ENCODE data around the gene LONP1. TPM values are rescaled to one million over a fixed set of nuclear protein-coding genes. Genes with fewer than 3 reads are reported as not detected.

LONP1 gene
- total RNA-seq, 1 experiment from 2014 or later = 180 TPM

DNA sequence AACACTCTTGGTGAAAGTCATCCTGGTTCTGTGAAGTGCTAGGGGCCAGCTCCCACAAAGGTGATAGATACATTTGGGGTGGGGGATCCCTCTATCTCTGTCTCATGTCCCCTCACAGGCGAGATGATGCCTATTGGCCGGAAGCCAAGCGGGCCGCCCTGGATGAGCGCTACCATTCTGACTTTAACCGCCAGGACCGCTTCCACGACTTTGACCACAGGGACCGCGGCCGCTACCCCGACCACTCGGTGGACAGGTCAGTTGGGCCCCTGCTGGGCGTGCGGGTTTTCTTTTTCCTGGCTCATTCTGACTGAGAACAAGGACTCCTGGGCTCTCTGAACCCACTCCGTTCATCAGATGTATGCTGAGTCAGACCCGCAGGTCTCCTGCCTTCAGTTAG is 56.0 kb downstream of the LONP1 start:
- BruUV-seq (replicated peaks) = no TSS peak
- no peaks in the 10 kb centered on the region for H3K9me3 ChIP-seq (ENCODE audit: control insufficient read depth in 1 of 2, insufficient read depth in 1 of 2, low read depth in 1 of 2, low read length in 2 of 2)
- TF ChIP-seq FOSL1 (IDR thresholded peaks at IDR 0.05; ENCODE audit: low read depth) (no peak), POLR2AphosphoS5 (IDR thresholded peaks at IDR 0.05; ENCODE audit: low read depth, low read length) (no peak), ZNF274 (IDR thresholded peaks at IDR 0.05; ENCODE audit: low read depth, low read length) (no peak), CBX3 (IDR thresholded peaks at IDR 0.05; ENCODE audit: low read depth) (no peak), CEBPB (IDR thresholded peaks at IDR 0.05; ENCODE audit: low read depth) (no peak), ZFX (IDR thresholded peaks at IDR 0.05) (no peak), REST (IDR thresholded peaks at IDR 0.05; ENCODE audit: low read depth) (no peak), ELF1 (IDR thresholded peaks at IDR 0.05; ENCODE audit: borderline replicate concordance, low read depth) (no peak), MAX (IDR thresholded peaks at IDR 0.05) (no peak), EZH2 (IDR thresholded peaks at IDR 0.05) (no peak), YY1 (IDR thresholded peaks at IDR 0.05; ENCODE audit: extremely low read depth, insufficient replicate concordance, low read depth, low read length) (no peak)
- TF ChIP-seq, protein P1, sequence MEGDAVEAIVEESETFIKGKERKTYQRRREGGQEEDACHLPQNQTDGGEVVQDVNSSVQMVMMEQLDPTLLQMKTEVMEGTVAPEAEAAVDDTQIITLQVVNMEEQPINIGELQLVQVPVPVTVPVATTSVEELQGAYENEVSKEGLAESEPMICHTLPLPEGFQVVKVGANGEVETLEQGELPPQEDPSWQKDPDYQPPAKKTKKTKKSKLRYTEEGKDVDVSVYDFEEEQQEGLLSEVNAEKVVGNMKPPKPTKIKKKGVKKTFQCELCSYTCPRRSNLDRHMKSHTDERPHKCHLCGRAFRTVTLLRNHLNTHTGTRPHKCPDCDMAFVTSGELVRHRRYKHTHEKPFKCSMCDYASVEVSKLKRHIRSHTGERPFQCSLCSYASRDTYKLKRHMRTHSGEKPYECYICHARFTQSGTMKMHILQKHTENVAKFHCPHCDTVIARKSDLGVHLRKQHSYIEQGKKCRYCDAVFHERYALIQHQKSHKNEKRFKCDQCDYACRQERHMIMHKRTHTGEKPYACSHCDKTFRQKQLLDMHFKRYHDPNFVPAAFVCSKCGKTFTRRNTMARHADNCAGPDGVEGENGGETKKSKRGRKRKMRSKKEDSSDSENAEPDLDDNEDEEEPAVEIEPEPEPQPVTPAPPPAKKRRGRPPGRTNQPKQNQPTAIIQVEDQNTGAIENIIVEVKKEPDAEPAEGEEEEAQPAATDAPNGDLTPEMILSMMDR (IDR thresholded peaks at IDR 0.05 in 2 of 3, conservative IDR thresholded peaks at IDR 0.05 in 1 of 3; ENCODE audit: borderline replicate concordance in 1 of 3, insufficient read depth in 1 of 3, low read depth in 2 of 3, low read length in 2 of 3) = no peak
- no peak overlapping the region for H3K4me2 ChIP-seq (ENCODE audit: low read length)
- H3K9ac ChIP-seq (ENCODE audit: low read length) = no peak overlapping the region
- no peaks in the 10 kb centered on the region; a peak in 2 of 4 replicates for H3K4me1 ChIP-seq (ENCODE audit: control insufficient read depth in 1 of 2, insufficient read depth in 2 of 2, low read length in 2 of 2)
- ChIA-PET RAD21 (ENCODE audit: low non-redundant PET in 1 of 2, low total read pairs in 2 of 2, uncharacterized antibody in 2 of 2, unreplicated experiment in 2 of 2) (no interaction called here), POLR2A (no interaction called here), CTCF (no interaction called here)
- ATAC-seq = no peak
- H3K79me2 ChIP-seq (ENCODE audit: insufficient read depth, low read length) = peaks cover 23% of the 10 kb centered on the region
- H2AFZ ChIP-seq (ENCODE audit: low read depth, low read length, poor library complexity, severe bottlenecking) = no peak overlapping the region
- intact Hi-C loops (cut with micrococcal nuclease) = no loop called here
- H3K27me3 ChIP-seq (ENCODE audit: insufficient read depth, low read length) = no peaks in the 10 kb centered on the region
- H4K20me1 ChIP-seq (ENCODE audit: insufficient read depth) = no peaks in the 10 kb centered on the region
- no peaks in the 10 kb centered on the region for H3K9me2 ChIP-seq (ENCODE audit: insufficient read depth)
- H3K4me3 ChIP-seq (replicated peaks in 1 of 2; ENCODE audit: low read depth in 1 of 2, low read length in 2 of 2) = no peak overlapping the region
- no peak for DNase-seq (ENCODE audit: low read depth, low spot score)
- H3K36me3 ChIP-seq (ENCODE audit: control insufficient read depth in 1 of 2, insufficient read depth in 2 of 2, low read length in 2 of 2) = peaks cover 57 to 70% of the 10 kb centered on the region in 2 experiments; a peak in 3 of 4 replicates
- H3K27ac ChIP-seq (ENCODE audit: low read depth, low read length) = no peak overlapping the region
